Stimulated activated CD4-positive, alpha-beta T cell treated with anti-CD3 and anti-CD28 coated beads, Interleukin-12 subunit alpha, Interleukin-12 subunit beta, amount 100 ng/mL, for 48 hours (primary cell): ENCODE measurements around the gene KIRREL2.

ENCODE experiments used
- DNase-seq, 3 donors: peaks; one replicate each; pipeline ENCODE4 v3.0.0-alpha.2; 2020; ENCODE audit warnings: low read depth in 2 of 3, low spot score in 1 of 3

The KIRREL2 gene

GRCh38 chr19:35844482-35845214 lies 12.1 kb upstream of the KIRREL2 start:
- no peak for DNase-seq

- no peak for DNase-seq
These were observed 11.3 kb upstream of the KIRREL2 start for GRCh38 chr19:35845215-35846037.

- no peak for DNase-seq
These were observed 10.6 kb upstream of the KIRREL2 start for GRCh38 chr19:35846038-35846668.

- DNase-seq, result no peak
These were observed 8.8 kb upstream of the KIRREL2 start for GRCh38 chr19:35847911-35848310.

GRCh38 chr19:35848486-35848885 lies 8.2 kb upstream of the KIRREL2 start:
- no peak for DNase-seq

DNA sequence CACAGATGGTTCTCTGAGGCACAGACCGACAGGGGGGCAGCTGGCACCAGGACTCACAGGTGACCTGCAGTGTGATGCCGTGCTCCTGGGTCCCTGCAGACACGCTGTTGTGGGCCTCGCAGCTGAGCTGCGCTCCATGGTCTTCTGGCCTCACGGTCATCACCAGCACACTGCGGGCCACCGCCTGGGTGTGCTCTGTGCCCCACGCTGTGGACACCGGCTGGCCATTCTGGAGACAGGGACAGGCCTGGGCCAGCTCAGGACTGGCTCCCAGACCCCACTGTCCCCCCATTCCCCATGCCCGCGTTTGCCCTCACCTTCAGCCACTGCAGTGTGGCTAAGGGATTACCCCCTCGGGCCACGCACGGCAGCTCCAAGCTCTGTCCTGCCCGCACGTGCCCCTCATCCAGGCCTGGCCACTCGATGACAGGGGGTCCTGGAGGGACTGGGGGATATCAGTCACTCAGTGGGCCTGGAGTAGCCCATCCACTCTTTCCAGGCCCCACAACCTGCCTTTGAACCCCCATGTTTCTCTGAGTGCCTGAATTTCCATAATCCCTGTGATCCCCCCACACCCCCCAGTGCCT lies 7.7 kb upstream of the KIRREL2 start:
- DNase-seq, result no peak

DNA sequence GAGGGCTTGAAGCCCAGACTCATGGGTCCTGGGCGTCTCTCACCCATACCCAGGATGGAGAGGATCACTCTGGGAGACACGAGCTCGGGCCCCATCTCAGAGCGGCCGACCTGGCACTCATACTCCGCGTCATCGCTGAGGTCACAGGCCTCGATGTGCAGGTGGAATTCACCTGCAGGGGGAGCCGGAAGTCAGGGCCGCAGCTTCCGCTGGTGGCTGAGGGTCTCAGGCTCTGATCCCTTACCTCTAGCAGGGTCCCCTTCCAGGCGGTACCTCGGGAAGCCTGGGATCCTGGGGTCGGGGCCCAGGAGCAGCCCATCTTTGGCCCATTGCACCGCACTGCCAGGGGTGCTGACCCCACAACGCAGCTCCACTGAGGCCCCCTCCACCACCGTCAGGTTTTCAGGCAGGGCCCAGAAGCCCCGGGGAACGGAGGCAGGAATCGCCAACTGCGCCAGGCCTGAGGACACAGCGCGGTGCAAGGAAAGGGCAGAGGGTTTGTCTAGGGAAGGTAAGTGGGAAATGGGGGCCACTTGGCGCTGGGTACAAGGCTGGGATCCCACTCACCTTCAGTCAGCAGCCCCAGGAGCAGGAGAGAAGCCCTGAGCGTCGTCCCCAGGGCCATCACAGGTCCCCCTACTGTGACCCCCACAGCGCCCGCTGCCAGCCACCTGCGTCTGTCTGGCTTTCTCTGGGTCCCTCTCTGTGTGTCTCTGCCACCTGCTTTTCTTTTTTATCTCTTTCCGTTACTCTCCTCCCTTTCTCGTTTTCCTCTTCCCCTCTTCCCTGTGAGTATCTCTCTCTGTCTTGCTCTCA lies 5.3 kb upstream of the KIRREL2 start:
- no peak for DNase-seq

DNA sequence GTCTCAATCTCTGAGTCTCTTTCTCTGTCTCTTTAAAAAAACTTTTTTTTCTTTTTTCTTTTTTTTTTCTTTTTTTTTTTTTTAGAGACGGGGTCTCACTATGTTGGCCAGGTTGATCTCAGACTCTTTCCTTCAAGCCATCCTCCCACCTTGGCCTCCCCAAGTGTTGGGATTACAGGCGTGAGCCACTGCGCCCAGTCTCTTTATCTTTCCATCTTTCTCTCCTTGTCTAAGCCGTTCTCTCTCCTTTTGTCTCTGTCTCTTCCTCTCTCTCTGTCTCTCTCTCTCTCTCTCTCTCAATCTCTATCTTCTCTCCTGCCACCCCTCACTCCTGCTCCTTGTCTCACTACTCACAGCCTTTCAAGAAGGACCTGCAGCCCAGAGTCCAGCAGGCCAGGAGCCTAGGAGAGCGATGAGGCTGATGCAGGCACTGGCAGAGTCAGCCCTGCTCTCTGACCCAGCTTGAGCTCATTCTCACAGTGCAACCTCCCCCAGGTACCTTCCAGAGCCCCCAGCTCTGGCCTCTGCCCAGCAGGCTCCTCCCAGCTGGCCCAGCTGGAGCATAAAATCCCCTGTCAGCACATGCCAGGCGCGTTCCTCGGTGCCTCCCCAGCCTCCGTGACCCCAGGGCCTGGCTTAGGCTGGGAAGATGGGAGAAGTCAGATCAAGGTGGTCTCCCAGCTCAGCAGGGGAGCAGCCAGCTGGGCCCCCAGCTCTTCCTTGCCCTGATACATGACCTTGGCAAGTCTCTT lies 4.5 kb upstream of the KIRREL2 start, which contains the start of gene NPHS1:
NPHS1 (minus strand) TSS at position 476 of the 752 bp plus-strand sequence. CDS start 667 bp downstream, outside the sequence.
- no peak for DNase-seq

DNA sequence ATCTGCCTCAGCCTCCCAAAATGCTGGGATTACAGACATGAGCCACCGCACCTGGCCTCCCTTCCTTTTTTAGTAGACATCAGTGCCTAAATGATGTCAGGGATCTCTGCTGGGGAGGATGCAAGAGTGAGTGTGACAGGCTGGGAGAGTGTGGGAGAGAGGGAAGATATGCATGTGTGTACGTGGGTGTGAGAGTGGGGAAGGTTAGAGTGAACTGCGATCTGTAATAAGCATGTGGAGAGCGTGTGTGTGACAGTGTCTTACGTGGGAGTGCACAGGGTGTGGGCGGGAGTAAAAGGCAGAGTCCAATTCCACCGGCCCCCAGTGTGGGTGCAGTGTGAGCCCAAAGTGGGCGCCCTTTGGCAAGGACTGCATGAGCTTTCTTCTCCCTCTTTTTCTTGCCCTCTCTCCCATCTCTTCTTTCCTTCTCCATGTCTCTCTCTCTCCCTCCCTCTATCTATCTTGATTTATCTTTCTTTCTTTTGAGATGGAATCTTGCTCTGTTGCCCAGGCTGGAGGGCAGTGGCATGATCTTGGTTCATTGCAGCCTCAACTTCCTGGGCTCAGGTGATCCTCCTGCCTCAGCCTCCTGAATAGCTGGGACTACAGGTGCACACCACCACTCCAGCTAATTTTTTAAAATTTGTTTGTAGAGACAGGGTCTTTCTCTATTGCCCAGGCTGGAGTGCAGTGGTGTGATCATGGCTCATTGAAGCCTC lies 3.5 kb upstream of the KIRREL2 start:
- no peak for DNase-seq

- DNase-seq, result no peak
These were observed 1.6 kb downstream of the KIRREL2 start for GRCh38 chr19:35858311-35858710.

GRCh38 chr19:35859414-35859813 lies 2.7 kb downstream of the KIRREL2 start:
- DNase-seq, result no peak

GRCh38 chr19:35860436-35860817 lies 3.7 kb downstream of the KIRREL2 start:
- DNase-seq, result no peak

DNA sequence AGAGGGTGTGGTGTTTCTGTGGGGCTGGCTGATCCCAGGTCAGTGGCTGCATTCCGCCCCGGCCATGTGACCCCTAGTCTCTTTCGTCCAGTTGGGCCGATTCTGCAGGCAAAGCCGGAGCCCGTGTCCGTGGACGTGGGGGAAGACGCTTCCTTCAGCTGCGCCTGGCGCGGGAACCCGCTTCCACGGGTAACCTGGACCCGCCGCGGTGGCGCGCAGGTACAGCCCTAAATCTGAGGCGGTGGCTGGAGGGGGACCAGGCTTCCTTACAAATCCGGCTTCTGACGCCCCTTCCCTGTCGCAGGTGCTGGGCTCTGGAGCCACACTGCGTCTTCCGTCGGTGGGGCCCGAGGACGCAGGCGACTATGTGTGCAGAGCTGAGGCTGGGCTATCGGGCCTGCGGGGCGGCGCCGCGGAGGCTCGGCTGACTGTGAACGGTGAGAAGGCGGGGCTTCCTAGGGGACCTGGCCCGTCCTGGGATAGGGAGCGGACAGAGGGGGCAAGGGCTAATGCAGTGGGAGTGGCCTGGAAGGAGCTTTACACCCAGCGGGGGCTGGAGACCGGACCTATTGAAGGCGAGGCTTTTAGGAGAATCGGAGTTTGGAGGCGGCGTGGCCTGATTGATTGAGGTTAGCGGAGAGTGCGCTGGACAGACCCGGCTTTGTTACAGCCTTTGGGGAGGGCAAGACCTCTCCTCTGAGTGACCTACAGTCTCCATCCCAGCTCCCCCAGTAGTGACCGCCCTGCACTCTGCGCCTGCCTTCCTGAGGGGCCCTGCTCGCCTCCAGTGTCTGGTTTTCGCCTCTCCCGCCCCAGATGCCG lies 4.3 kb downstream of the KIRREL2 start:
- DNase-seq, result no peak

DNA sequence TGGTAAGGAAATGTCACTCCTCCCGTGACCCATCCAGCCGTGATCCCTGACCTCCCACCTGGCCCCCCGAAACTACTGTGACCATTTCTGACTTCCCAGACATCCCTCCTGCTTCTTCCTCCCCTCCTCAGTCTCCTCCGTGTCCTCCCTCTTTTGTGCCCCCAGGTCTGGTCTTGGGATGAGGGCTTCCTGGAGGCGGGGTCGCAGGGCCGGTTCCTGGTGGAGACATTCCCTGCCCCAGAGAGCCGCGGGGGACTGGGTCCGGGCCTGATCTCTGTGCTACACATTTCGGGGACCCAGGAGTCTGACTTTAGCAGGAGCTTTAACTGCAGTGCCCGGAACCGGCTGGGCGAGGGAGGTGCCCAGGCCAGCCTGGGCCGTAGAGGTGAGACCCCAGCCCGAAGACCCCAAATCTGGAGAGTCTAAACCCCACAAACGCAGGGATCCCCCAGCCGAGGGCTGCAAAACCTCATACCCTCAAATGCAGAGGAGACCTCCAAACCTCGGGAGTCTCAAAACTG lies 5.0 kb downstream of the KIRREL2 start:
- no peak for DNase-seq

DNA sequence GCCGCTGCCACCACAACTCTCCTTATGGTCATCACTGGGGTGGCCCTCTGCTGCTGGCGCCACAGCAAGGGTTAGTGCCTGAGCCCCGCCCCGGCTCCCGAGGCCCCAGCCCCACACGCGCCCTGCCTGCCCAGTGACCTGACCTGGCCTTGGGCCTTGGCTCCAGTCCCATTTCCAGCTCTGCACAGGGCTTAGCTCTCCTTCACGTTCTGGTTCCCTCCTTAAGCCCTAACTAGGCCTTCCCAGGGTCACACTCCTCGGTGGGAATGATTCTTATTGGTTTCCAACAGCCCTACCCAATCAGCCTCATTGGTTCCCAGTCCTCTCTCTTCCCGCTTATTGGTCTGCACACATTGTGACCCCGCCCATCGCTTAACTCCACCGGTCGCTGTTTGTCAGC lies 5.8 kb downstream of the KIRREL2 start:
- DNase-seq, result no peak

DNA sequence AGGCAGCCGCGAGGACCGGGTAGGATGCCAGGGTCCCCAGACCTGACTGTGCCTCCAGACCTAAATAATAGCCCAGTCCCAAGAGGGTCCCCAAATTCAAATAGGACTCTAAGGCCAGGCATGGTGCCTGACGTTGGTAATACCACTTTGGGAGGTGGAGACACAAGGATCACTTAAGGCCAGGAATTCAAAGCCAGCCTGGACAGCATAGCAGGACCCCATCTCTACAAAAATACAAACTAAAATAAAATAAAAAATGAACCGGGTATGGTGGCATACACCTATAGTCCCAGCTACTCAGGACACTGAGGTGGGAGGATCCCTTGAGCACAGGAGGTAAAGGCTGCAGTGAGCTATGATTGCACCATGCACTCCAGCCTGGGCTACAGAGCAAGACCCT lies 6.3 kb downstream of the KIRREL2 start:
- no peak for DNase-seq

DNA sequence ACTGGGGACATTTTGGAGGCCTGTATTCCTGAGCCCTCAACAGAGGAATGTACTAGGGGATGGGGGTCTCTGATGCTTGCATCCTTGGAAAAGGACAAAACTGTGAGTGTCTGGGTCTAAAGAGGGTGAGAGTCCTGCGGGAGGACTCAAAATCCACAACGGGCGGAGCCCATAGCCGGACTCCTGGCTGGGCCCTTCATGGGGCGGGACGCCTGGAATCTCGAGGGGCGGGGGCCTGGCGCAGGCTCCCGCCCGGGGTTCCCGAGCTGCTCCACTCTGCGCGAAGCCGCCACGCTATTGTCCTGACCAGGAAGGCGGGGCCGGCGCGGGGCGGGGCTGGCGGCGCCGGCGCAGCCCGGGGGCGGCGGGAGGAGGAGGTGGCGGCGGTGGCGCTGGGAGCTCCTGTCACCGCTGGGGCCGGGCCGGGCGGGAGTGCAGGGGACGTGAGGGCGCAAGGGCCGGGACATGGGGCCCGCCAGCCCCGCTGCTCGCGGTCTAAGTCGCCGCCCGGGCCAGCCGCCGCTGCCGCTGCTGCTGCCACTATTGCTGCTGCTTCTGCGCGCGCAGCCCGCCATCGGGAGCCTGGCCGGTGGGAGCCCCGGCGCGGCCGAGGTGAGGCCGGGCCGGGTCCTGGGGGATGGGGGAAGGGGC lies 11.6 kb downstream of the KIRREL2 start, which contains the start of gene APLP1:
APLP1 (plus strand) TSS at position 403 of the 651 bp plus-strand sequence; CDS start at position 466, 63 bp downstream.
- peak in 2 of 3 donors; percentile 46 to 71 for DNase-seq
